Naive B cell (primary cell): ENCODE data around the gene TMEM132D. TPM values are rescaled to one million over a fixed set of nuclear protein-coding genes. Genes with fewer than 3 reads are reported as not detected.
"Not testable (repeated sequence)": the region's sequence is repeated elsewhere in the genome, so short reads cannot be mapped to it uniquely, and the experiment has no call there.

Experiments
- ATAC-seq, 2 donors: fragments of 150-1000 bp; cut with Tn5 transposase; 2 replicates each; pipeline ENCODE4 v1.10.0; 2021; ENCODE audit warnings: low read depth in 2 of 2, mild to moderate bottlenecking in 2 of 2, moderate library complexity in 2 of 2
- DNase-seq: peaks from one replicate; pipeline ENCODE4 v3.0.0; 2022
- H3K27ac Mint-ChIP-seq, 6 donors: one replicate each; pipeline ENCODE4 v1.8.0; 2020 to 2022; ENCODE audit warnings: mild to moderate bottlenecking in 6 of 6, mixed read lengths in 6 of 6, moderate library complexity in 5 of 6, inconsistent platforms in 2 of 6
- H3K27me3 Mint-ChIP-seq, 3 donors: one replicate each; pipeline ENCODE4 v1.8.0; 2021 to 2022; ENCODE audit warnings: mixed read lengths in 3 of 3, mild to moderate bottlenecking in 1 of 3
- H3K36me3 Mint-ChIP-seq, 2 donors: one replicate each; pipeline ENCODE4 v1.8.0; 2020 to 2022; ENCODE audit warnings: mixed read lengths in 2 of 2, inconsistent platforms in 1 of 2, mild to moderate bottlenecking in 1 of 2
- H3K4me1 Mint-ChIP-seq, 3 donors: one replicate each; pipeline ENCODE4 v1.8.0; 2020 to 2022; ENCODE audit warnings: mixed read lengths in 3 of 3, inconsistent platforms in 1 of 3, mild to moderate bottlenecking in 1 of 3, moderate library complexity in 1 of 3
- H3K4me3 Mint-ChIP-seq, 8 donors: one replicate each; pipeline ENCODE4 v1.8.0; 2020 to 2022; ENCODE audit warnings: mild to moderate bottlenecking in 8 of 8, mixed read lengths in 8 of 8, moderate library complexity in 8 of 8, inconsistent platforms in 2 of 8
- H3K9me3 Mint-ChIP-seq, 7 donors: one replicate each; pipeline ENCODE4 v1.8.0; 2020 to 2022; ENCODE audit warnings: mixed read lengths in 7 of 7, mild to moderate bottlenecking in 5 of 7, inconsistent platforms in 2 of 7, moderate library complexity in 1 of 7
- polyA plus RNA-seq, 6 donors: library from polyadenylated mRNA; unstranded; fragments of 300-500 nt; fragmentation: Illumina TruSeq; gene quantifications; one replicate each; pipeline ENCODE4 v1.2.3, GENCODE V29; 2021; ENCODE audit warnings: low read depth in 6 of 6

Gene TMEM132D
- polyA plus RNA-seq, 6 donors from 2014 or later, result not detected

GRCh38 chr12:129901254-129901653 is 2.6 kb downstream of the TMEM132D start:
- no peak overlapping the region for H3K4me3 Mint-ChIP-seq
- H3K27me3 Mint-ChIP-seq, result peaks cover 35 to 43% (median 40%) of the 10 kb centered on the region in 3 donors
- peaks cover 0 to 4% (median 2%) of the 10 kb centered on the region in 7 donors for H3K9me3 Mint-ChIP-seq
- ATAC-seq (no peak), DNase-seq (no peak)
- no peaks in the 10 kb centered on the region for H3K36me3 Mint-ChIP-seq
- no peaks in the 10 kb centered on the region for H3K4me1 Mint-ChIP-seq
- no peak overlapping the region for H3K27ac Mint-ChIP-seq

- peaks cover 0 to 4% (median 0%) of the 10 kb centered on the region in 7 donors for H3K9me3 Mint-ChIP-seq
- no peaks in the 10 kb centered on the region for H3K36me3 Mint-ChIP-seq
- H3K4me1 Mint-ChIP-seq, result no peaks in the 10 kb centered on the region
- ATAC-seq (no peak), DNase-seq (no peak)
- H3K27me3 Mint-ChIP-seq, result peaks cover 27 to 34% (median 30%) of the 10 kb centered on the region in 3 donors
- H3K4me3 Mint-ChIP-seq, result no peak overlapping the region
- H3K27ac Mint-ChIP-seq, result no peak overlapping the region
Observed at GRCh38 chr12:129900306-129900705, 3.5 kb downstream of the TMEM132D start.

GRCh38 chr12:129899045-129899444 is 4.8 kb downstream of the TMEM132D start:
- DNase-seq, H3K4me3 Mint-ChIP-seq, H3K27ac Mint-ChIP-seq, H3K4me1 Mint-ChIP-seq, H3K36me3 Mint-ChIP-seq, ATAC-seq, H3K9me3 Mint-ChIP-seq: not testable (repeated sequence)
- H3K27me3 Mint-ChIP-seq, result peaks cover 19 to 23% (median 21%) of the 10 kb centered on the region in 3 donors

- no peaks in the 10 kb centered on the region for H3K4me1 Mint-ChIP-seq
- DNase-seq, result no peak
- no peaks in the 10 kb centered on the region for H3K36me3 Mint-ChIP-seq
- H3K9me3 Mint-ChIP-seq, result peaks cover 0 to 4% (median 0%) of the 10 kb centered on the region in 7 donors
- ATAC-seq, result no peak
- H3K27ac Mint-ChIP-seq, result no peak overlapping the region
- H3K27me3 Mint-ChIP-seq, result no peaks in the 10 kb centered on the region
- H3K4me3 Mint-ChIP-seq, result no peak overlapping the region
Observed at GRCh38 chr12:129893691-129894090, 10.1 kb downstream of the TMEM132D start.

GRCh38 chr12:129887101-129887500 is 16.7 kb downstream of the TMEM132D start:
- Mint-ChIP-seq H3K9me3 (peaks cover 0 to 2% (median 0%) of the 10 kb centered on the region in 7 donors), H3K27ac (no peak overlapping the region), H3K36me3 (no peaks in the 10 kb centered on the region), H3K4me3 (no peak overlapping the region), H3K4me1 (no peaks in the 10 kb centered on the region), H3K27me3 (no peaks in the 10 kb centered on the region)
- no peak for ATAC-seq
- DNase-seq, result no peak

- ATAC-seq (no peak), DNase-seq (no peak)
- Mint-ChIP-seq H3K27me3 (no peaks in the 10 kb centered on the region), H3K27ac (no peak overlapping the region), H3K9me3 (peaks cover 0 to 4% (median 0%) of the 10 kb centered on the region in 7 donors), H3K36me3 (no peaks in the 10 kb centered on the region), H3K4me1 (no peaks in the 10 kb centered on the region), H3K4me3 (no peak overlapping the region)
Observed at GRCh38 chr12:129886541-129886940, 17.3 kb downstream of the TMEM132D start.

- Mint-ChIP-seq H3K36me3 (no peaks in the 10 kb centered on the region), H3K27ac (no peak overlapping the region), H3K9me3 (peaks cover 0 to 7% (median 0%) of the 10 kb centered on the region in 7 donors), H3K27me3 (no peaks in the 10 kb centered on the region), H3K4me3 (no peak overlapping the region), H3K4me1 (no peaks in the 10 kb centered on the region)
- ATAC-seq, result no peak
- no peak for DNase-seq
Observed at GRCh38 chr12:129885287-129885686, 18.5 kb downstream of the TMEM132D start.

- ATAC-seq (no peak), DNase-seq (no peak)
- no peaks in the 10 kb centered on the region for H3K4me1 Mint-ChIP-seq
- H3K27me3 Mint-ChIP-seq, result peaks cover 5 to 12% (median 10%) of the 10 kb centered on the region in 3 donors
- no peak overlapping the region for H3K27ac Mint-ChIP-seq
- H3K36me3 Mint-ChIP-seq, result peaks cover 0 to 6% of the 10 kb centered on the region in 2 donors
- H3K4me3 Mint-ChIP-seq, result no peak overlapping the region
- H3K9me3 Mint-ChIP-seq, result peaks cover 0 to 25% (median 5%) of the 10 kb centered on the region in 7 donors
Observed at GRCh38 chr12:129877411-129877810, 26.4 kb downstream of the TMEM132D start.

GRCh38 chr12:129873833-129874208 is 30.0 kb downstream of the TMEM132D start:
- no peak for ATAC-seq
- H3K4me3 Mint-ChIP-seq, result no peak overlapping the region
- peaks cover 2 to 9% (median 8%) of the 10 kb centered on the region in 3 donors for H3K27me3 Mint-ChIP-seq
- peaks cover 1 to 25% (median 4%) of the 10 kb centered on the region in 7 donors for H3K9me3 Mint-ChIP-seq
- no peaks in the 10 kb centered on the region for H3K4me1 Mint-ChIP-seq
- peaks cover 0 to 6% of the 10 kb centered on the region in 2 donors for H3K36me3 Mint-ChIP-seq
- DNase-seq, result no peak
- H3K27ac Mint-ChIP-seq, result no peak overlapping the region

GRCh38 chr12:129873111-129873832 is 30.6 kb downstream of the TMEM132D start:
- Mint-ChIP-seq H3K27ac (no peak overlapping the region), H3K4me3 (no peak overlapping the region), H3K27me3 (peaks cover 0 to 9% (median 8%) of the 10 kb centered on the region in 3 donors), H3K4me1 (no peaks in the 10 kb centered on the region), H3K36me3 (peaks cover 0 to 6% of the 10 kb centered on the region in 2 donors), H3K9me3 (peaks cover 1 to 25% (median 4%) of the 10 kb centered on the region in 7 donors)
- ATAC-seq, result no peak
- DNase-seq, result no peak

GRCh38 chr12:129871991-129872972 is 31.5 kb downstream of the TMEM132D start:
- Mint-ChIP-seq H3K9me3 (peaks cover 1 to 25% (median 4%) of the 10 kb centered on the region in 7 donors), H3K36me3 (peaks cover 0 to 6% of the 10 kb centered on the region in 2 donors), H3K4me3 (no peak overlapping the region), H3K27ac (peak overlapping the region in 1 of 6 donors; percentile 54), H3K27me3 (peaks cover 0 to 9% (median 8%) of the 10 kb centered on the region in 3 donors), H3K4me1 (no peaks in the 10 kb centered on the region)
- DNase-seq, result no peak
- ATAC-seq, result no peak

GRCh38 chr12:129870796-129871195 is 33.0 kb downstream of the TMEM132D start:
- ATAC-seq (no peak), DNase-seq (no peak)
- Mint-ChIP-seq H3K27ac (no peak overlapping the region), H3K36me3 (no peaks in the 10 kb centered on the region), H3K27me3 (peaks cover 0 to 9% (median 8%) of the 10 kb centered on the region in 3 donors), H3K9me3 (peaks cover 0 to 21% (median 5%) of the 10 kb centered on the region in 7 donors), H3K4me1 (no peaks in the 10 kb centered on the region), H3K4me3 (no peak overlapping the region)

- H3K4me3 Mint-ChIP-seq, result no peak overlapping the region
- H3K27me3 Mint-ChIP-seq, result peaks cover 0 to 9% (median 8%) of the 10 kb centered on the region in 3 donors
- no peak overlapping the region for H3K27ac Mint-ChIP-seq
- DNase-seq (no peak), ATAC-seq (no peak)
- H3K4me1 Mint-ChIP-seq, result no peaks in the 10 kb centered on the region
- no peaks in the 10 kb centered on the region for H3K36me3 Mint-ChIP-seq
- peaks cover 2 to 27% (median 6%) of the 10 kb centered on the region in 7 donors for H3K9me3 Mint-ChIP-seq
Observed at GRCh38 chr12:129870136-129870535, 33.7 kb downstream of the TMEM132D start.
